Stimulated activated CD4-positive, alpha-beta T cell treated with anti-CD3 and anti-CD28 coated beads, Interleukin-12 subunit alpha, Interleukin-12 subunit beta, amount 100 ng/mL, for 4 hours (primary cell): ENCODE results near the gene CEBPZOS.
"Not testable (repeated sequence)": the region's sequence is repeated elsewhere in the genome, so short reads cannot be mapped to it uniquely, and the experiment has no call there.

Experiments
- DNase-seq: peaks from one replicate; pipeline ENCODE4 v3.0.0-alpha.2; 2020

The CEBPZOS gene

DNA sequence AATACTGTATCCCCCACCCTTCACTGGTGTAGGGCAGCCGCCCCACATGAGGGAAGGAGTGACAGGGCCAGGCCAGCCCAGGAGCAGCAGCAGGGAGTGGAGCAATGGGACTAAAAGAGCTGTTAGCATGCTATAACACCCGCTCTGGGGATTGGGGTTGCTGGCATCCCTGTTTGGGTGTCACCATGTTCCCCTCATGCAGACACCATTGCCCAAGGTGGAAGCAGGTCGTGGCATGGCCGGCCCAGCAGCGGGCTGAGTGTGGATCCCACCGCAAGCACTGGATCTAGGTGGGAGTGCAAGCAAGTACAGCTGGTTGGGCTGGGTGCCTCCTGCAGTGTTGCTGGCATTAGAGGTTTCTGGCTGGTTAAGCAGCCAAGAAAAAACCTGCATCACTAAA, 4.5 kb upstream of the CEBPZOS start:
- no peak for DNase-seq

DNA sequence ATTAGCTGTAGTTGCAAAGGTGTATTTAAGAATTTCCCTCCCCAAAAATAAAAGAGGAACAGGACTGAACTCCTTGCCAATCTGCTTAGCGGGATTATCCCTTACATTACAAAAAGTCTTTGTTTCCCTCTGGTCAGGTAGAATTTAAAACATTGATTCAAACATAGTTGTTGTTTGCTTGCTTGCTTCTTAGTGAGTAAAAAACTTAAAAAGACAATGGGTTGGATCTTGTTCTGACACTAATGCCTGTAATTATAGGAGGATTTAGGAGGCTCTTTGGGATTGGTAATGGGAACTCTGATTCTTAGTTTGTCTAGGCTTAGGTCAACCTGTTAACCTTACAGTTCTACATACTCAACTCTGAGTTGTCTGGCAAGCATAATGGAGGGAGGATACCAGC, 3.7 kb upstream of the CEBPZOS start:
- no peak for DNase-seq

DNA sequence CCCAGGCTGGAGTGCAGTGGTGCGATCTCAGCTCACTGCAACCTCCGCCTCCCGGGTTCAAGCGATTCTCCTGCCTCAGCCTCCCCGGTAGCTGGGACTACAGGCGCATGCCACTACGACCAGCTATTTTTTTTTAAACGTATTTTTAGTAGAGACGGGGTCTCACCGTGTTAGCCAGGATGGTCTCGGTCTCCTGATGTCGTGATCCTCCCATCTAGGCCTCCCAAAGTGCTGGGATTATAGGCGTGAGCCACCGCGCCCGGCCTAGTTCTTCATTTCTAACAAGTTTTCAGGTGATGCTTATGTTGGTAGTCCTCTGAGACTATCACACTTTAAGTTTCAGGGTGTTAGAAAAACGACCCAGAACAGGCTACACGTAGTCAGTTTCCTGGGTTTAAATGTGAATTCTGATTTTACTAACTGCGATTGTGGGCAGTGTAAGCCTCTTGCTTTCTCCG, 405 bp upstream of the CEBPZOS start:
- DNase-seq = not testable (repeated sequence)

DNA sequence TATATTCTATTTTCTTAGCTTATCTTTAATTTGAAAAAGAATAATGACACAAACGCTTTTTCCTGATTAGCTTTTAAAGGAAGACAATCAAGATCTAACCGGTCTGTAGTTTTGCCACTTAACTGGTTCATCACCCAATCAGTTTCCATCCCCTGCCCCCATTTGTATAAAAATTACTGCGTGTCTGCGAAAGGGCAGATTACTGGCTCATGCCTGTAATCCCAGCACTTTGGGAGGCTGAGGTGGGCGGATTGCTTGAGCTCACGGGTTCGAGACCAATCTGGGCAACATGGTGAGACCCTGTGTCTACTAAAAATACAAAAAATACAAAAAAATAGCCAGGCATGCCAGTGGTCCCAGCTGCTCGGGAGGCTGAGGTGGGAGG, 2.4 kb downstream of the CEBPZOS start:
- no peak for DNase-seq

DNA sequence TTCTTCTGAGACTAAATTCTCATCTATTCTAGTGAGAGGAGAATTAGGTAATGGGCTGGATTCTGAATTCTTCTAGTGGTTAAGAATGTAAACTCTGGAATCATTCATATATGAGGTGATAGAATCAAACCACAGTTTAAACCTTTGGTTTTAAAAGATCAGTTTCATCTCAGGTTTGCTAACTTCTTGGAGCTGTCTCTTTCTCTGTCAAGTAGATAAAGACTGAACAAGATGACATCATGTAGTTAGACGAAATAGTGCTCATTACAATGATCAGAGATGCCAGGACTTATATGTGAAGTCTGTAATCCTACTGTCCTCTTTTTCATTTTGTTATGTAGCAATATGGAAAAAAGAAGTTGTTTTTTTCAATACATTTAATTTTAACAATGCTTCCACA, 4.9 kb downstream of the CEBPZOS start:
- no peak for DNase-seq

DNA sequence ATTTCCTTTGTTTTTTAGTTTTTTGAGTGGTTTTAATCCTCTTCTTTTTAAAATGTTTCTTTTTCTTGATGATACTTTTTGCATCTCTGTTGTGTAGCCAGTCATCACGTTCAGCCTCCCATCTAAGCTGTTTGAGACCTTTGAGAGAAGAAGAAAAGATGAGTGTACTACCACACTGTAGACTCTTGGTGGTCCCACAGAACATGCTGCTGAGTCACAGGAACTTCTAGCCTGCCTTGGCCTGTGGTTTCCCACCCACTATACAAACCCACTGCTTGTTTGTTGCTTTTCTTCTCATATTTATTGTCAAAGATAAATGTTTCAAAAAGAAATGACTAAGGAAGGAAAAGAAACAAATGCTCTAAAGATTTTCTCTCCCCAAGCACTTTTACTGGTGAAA, 5.5 kb downstream of the CEBPZOS start:
- DNase-seq = no peak

DNA sequence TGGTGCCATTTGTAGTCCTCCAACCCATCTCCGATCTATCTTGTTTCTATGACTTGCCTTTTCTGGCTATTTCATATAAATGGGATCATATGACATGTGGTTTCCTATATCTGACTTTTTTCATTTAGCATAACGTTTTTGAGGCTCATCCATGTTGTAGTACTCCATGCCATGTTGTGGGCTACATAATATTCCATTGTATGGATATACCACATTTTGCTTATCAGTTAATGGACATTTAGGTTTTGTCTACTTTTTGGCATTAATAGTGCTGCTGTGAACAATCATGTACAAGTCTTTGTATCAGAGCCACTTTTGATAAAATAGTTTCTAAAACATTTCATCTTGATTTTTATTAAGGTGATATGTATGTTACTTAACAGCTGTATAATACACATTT, 7.4 kb downstream of the CEBPZOS start:
- no peak for DNase-seq

DNA sequence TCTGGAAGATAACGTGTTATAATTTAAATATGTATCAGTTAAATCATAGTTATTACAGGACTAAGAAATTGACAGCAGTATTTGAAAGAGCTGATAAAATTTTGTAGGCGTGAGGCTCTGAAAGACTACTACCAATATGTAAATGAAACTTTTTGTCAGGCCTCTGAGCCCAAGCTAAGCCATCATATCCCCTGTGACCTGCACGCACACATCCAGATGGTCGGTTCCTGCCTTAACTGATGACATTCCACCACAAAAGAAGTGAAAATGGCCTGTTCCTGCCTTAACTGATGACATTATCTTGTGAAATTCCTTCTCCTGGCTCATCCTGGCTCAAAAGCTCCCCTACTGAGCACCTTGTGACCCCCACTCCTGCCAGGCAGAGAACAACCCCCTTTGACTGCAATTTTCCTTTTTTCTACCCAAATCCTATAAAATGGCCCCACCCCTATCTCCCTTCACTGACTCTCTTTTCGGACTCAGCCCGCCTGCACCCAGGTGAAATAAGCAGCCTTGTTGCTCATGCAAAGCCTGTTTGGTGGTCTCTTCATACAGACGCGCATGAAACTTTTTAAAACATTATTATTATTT, 8.9 kb downstream of the CEBPZOS start:
- not testable (repeated sequence) for DNase-seq

DNA sequence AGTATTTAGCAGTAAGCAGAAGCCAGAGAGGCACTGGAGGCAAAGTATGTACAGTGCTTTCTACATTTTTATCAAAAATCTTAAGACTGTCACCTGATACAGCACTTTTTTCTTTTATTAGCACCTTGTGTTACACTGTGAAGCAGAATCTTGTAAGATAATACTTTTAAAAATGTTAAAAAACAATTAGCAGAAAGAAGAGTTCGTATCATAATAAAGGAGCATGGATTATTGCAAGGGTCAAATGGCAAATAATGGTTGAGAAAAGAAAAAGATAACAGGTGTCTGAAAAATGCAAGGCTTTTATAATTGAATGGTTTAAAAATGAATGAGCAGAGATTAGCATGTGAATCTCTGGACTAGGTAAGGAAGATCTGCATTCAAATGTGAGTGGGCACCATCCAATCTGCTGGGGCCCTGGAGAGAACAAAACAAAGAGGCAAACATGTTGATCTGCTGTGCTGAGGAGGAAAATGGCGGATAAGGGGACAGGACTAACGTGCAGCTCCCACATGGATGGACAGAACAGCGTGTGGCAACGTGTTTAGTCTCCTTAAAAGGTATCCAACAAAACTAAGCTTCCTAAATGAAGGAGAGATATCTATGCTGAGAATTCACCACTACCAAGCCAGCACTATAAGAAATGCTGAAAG, 9.5 kb downstream of the CEBPZOS start:
- no peak for DNase-seq

DNA sequence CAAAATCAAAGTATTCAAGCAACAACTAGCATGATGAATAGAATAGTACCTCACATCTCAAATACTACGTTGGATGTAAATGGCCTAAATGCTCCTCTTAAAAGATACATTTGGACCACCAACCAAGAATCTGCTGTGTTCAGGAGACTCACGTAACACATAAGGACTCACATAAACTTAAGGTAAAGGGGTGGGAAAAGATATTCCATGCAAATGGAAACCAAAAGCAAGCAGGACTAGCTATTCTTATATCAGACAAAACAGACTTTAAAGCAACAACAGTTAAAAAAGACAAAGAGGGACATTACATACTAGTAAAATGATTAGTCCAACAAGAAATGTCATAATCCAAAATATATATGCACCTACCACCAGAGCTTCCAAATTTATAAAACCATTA, 10.5 kb downstream of the CEBPZOS start:
- not testable (repeated sequence) for DNase-seq

DNA sequence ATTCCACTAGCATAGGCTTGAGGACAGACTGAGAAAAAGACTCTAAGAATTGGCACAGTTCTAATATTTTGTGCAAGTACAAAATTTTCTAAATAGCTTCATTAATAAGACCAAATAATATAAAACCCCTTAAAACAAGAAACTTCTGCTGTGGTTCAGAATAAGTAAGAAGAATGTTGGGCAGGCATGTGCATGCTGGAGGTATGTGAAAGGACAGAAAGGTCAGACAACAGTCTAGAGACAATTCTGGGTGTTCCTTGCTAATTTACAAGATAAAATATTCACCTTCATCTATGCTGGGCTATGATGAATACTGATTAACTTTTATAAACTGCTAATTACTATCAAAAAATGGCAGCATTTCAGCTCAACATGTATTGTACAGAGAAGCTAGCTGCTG, 14.9 kb downstream of the CEBPZOS start:
- DNase-seq = no peak

DNA sequence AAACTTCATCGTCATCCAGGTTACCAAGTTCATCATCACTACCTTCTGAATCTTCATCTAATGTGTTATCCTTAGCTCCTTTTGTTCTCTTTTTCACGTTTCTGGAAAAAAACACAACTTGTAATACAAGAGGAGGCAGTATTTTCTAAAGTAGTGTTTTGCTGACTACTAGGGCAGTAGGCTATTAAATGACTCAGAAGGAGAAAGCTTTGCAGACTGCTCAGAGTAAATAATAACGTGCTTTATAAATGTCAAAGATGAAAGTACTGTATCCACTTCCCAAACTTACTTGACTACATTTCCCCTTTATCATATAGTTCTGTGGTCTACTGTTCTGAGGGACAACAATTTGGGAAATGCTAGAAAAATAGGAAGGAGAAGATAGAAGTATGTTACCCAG, 15.6 kb downstream of the CEBPZOS start:
- DNase-seq = no peak

DNA sequence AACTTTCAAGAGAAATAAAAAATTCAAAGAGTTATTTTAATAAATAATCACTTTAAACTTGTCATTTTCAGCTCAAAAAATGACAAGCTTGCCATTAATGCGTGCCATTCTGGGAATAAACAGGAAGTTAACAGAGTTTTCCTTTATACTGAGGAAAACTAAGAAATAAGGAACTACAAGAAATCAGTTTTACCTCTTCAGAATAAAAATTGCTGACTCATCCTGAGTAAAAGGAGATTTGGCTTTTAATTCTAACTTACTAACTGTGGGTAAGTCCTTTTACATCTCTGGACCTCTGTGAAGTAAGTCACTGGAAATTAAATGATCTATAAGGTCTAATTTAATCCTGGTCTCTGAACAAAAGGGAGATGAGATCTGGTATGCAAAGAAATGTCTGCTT, 19.0 kb downstream of the CEBPZOS start:
- no peak for DNase-seq

DNA sequence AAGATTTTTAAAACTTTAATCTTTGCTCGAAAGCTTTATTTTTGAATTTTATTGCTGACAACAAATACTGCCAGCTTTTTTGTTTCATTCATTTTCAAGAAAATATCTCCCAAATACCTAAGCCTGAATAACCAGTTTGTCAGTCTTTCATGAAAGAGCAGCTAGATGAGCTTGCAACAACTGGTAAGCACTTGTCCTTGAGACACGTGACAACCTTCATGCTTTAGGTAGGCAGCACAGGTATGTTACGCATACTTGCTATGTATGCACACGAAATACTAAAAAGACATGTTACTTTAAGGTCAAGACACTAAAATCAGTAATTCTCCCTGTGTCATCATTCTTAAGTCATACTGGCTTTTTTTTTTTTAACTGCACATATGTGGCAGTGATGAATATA, 22.8 kb downstream of the CEBPZOS start:
- DNase-seq = no peak

DNA sequence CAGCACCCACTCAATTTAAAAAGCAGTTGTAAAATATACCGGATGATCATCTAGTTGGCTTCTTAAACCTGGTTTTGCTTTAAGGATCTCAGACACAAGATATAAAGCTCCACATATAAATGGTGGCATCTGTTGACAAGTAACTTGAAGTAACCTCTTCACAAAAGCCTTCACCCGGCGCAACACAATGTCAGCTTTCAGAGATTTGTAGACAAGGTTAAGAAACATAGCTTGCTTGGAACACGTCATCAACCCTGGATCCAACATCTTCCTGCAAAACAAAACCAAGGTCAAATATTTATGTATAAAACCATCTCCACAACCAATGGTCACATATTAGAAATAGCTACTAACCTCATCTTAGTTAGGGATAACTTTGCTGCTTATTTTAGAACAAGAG, 26.8 kb downstream of the CEBPZOS start:
- DNase-seq = no peak

DNA sequence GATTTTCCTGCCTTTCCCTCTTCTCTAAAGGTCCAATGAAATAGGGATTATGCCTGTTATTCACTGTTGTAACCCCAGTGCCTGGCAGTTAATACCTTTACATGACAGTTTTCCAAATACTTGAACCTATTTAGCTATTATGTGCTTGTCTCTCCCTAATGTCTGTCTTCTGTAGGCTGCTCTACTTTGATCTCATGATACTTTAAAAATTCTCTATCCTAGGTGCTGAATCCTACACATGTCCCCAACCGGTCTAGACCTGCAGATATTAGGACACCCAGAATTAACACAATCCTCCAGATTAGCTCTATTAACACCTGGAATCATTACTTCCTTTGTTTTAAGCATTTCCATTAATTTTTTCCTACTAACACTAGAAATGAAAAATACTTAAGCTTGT, 27.8 kb downstream of the CEBPZOS start:
- DNase-seq = no peak

DNA sequence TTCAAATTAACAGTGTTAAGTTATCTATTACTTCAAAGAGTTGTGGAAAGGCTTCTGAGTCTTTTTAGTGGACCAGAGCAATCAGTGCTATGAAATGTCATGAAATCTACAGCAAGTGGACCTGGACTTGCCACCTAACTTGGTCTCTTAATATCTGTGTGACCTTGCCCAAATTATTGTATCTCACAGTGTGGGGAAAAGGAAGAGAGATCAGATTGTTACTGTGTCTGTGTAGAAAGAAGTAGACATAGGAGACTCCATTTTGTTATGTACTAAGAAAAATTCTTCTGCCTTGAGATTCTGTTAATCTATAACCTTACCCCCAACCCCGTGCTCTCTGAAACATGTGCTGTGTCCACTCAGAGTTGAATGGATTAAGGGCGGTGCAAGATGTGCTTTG, 28.8 kb downstream of the CEBPZOS start:
- not testable (repeated sequence) for DNase-seq

DNA sequence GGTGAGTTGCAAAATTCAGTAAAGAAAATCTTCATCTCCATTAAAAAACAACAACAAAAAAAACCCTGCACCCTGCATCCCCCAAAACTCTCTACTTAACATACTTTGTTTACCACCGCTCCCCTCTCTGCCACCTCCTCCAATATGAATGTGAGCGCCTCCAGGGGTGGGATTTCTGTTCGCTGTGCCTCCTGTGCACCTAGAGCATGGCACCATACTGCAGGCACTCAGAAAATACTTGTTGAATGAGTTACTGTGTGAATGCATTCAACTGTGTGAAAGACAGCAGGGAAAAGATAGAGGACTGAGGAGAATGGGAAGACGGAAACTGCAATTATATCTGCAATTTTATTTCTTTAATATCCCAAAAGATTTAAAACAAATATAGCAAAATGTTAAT, 30.6 kb downstream of the CEBPZOS start:
- no peak for DNase-seq

DNA sequence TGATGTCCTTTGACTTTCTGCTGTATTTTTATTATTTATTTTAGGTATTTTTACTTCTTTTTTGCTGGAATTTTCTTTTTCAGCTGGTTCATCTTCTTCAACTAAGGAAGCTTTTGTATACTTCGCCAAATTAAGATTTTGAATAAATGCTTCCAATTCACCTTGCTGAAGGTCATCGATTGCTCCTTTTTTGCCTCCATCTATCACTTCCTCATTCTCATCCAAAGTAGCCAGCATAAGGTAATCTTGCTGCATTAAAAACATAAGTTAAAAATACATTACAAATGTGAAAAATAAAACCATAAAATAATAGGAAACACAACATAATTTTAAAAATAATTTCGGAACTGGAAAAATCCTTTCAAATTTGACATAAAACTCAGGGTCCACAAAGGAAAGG, 32.5 kb downstream of the CEBPZOS start:
- DNase-seq = no peak

DNA sequence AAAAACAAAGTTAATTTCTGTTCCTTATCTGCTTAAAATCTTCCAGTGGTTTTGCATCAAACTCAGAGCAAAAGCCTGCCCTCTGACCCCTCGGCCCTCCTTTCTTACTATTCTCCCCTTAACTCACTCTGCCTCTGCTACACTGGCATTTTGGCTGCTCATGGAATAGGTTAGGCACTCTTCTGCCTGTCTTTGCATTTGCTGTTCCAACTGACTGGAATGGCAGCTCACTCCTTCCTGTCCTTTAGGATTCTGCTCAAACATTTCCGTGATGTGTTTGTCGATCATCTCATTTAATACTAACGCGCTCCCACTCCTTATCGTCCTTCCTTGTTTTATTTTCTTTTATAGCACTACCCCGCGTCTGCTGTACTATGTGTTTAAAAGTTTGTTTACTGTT, 34.3 kb downstream of the CEBPZOS start:
- no peak for DNase-seq

DNA sequence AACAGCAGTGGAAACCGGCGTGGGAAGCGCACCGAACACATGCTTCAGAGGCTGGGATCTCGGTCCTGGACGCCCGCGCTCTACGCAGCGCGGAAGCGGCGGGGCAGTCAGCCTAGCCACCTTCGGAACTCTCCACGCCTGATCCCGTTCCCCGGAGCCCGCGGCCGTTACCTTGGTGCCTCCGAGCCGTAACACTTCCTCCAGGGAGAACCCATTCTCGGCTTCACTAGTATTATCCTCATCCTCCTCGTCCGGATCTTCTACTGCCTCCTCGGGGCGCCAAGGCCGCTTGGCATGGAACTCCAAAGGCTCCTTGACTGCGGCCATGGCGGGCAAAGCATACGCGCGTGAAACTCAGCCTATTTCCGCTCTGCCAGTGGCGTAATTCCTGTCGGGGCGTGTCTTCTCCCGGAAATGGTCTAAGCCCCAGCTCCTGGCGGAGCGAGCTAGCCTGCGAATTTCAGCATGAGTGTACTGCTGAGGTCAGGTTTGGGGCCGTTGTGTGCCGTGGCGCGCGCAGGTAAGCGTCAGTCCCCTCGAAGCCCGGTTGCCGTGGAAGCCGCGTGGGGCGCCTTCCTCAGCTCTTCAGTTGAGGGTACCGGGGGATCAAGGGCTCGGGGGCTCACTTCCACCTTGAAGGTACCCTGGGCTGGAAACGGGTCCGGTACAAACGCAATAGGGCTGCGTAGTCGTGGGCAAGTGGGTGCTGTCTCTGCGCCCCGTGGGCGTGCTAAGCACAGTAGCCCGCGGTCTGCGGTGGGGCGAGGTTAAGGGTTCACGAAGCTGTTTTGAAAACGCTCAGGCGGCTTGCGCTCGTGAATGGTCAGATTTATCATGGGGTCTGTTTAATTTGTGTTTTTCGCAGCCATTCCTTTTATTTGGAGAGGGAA, 35.2 kb downstream of the CEBPZOS start, which contains the start of the genes CEBPZ and NDUFAF7:
CEBPZ (minus strand) TSS at position 356 of the 890 bp plus-strand sequence; CDS start at position 327, 29 bp downstream.
NDUFAF7 (plus strand) TSS at position 418 of the 890 bp plus-strand sequence; CDS start at position 466, 48 bp downstream.
- DNase-seq = peak; percentile 81

DNA sequence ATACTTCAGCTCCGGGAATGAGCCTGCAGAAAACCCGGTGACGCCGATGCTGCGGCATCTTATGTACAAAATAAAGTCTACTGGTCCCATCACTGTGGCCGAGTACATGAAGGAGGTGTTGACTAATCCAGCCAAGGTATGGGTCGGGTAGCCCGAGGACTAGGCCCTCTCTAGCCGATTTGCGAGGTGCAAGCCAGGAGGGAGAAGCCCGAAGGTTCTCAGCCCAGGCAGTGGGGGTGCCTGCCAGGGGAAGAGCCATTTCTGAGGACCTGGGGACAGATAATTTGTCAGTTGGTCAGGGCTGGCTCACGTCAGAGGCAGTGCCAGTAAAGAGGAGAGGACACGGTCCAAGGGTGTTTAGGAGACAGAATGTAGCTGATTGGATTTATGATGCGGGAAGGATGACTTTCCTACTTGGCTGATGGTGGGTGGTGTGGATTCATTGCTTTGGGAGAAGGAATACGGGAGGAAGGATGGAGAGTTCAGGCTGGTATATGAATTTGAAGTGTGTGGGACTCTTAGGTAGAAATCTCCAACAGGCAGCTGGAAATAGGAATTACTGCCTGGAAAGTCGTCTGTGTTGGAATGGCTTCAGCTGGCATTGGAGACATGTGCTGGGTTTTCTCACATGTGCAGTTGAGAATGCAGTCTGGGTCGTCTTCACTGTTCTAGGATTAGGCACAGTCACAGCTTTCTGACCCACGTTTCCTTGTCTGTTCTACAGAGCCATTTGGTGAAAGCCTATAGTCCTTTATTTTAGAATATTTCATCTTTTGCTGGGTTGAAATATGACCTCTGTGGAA, 36.0 kb downstream of the CEBPZOS start:
- no peak for DNase-seq

DNA sequence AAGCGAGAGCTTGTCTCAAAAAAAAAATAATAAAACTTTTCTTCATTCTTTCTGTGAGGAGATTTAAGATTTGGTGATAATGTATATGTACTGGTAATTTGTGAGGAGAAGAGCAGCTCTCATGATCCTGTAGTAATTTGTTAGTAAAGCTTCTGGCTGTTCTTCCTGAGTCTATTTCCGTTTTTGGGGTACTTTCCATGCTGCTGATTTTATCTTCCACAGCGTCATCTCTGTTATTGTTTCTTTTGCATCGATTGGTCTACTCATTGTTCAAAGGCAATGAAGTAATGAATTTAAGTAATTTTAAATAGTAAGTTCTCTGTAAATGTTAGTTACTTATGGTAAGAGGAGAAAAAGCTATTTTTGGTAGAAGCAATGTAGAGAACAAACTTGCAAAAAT, 47.1 kb downstream of the CEBPZOS start:
- DNase-seq = no peak
